ENCODE measurements around the gene SLFN13. TPM values are rescaled to one million over a fixed set of nuclear protein-coding genes. Genes with fewer than 3 reads are reported as not detected.
A peak's percentile ranks its signal among the peaks of the same experiment; 100 is the strongest.

SLFN13 gene, protein sequence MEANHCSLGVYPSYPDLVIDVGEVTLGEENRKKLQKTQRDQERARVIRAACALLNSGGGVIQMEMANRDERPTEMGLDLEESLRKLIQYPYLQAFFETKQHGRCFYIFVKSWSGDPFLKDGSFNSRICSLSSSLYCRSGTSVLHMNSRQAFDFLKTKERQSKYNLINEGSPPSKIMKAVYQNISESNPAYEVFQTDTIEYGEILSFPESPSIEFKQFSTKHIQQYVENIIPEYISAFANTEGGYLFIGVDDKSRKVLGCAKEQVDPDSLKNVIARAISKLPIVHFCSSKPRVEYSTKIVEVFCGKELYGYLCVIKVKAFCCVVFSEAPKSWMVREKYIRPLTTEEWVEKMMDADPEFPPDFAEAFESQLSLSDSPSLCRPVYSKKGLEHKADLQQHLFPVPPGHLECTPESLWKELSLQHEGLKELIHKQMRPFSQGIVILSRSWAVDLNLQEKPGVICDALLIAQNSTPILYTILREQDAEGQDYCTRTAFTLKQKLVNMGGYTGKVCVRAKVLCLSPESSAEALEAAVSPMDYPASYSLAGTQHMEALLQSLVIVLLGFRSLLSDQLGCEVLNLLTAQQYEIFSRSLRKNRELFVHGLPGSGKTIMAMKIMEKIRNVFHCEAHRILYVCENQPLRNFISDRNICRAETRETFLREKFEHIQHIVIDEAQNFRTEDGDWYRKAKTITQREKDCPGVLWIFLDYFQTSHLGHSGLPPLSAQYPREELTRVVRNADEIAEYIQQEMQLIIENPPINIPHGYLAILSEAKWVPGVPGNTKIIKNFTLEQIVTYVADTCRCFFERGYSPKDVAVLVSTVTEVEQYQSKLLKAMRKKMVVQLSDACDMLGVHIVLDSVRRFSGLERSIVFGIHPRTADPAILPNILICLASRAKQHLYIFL
- total RNA-seq (2012; rRNA removed) = 2.5 and 3.9 TPM in 2 replicates
- polyA plus RNA-seq (2012; rRNA removed) = 1.4 and 1.7 TPM in 2 replicates
- 0.18 and 0.68 TPM in 2 replicates for polyA plus RNA-seq (2012; cell fraction: cytosol; rRNA removed)
- 2.1 and 2.7 TPM in 2 replicates for polyA plus RNA-seq (2012; cell fraction: nucleus; rRNA removed; ENCODE audit: low replicate concordance)
- percentile 17 among the genes with signal in this experiment for Bru-seq, nascent RNA
- percentile 23 among the genes with signal in this experiment for BruChase-seq, experiment 1, labeled RNA remaining after a 6-hour chase
- BruChase-seq, experiment 2, labeled RNA remaining after a 2-hour chase = percentile 29 among the genes with signal in this experiment
- long read RNA-seq = 0 reads

DNA sequence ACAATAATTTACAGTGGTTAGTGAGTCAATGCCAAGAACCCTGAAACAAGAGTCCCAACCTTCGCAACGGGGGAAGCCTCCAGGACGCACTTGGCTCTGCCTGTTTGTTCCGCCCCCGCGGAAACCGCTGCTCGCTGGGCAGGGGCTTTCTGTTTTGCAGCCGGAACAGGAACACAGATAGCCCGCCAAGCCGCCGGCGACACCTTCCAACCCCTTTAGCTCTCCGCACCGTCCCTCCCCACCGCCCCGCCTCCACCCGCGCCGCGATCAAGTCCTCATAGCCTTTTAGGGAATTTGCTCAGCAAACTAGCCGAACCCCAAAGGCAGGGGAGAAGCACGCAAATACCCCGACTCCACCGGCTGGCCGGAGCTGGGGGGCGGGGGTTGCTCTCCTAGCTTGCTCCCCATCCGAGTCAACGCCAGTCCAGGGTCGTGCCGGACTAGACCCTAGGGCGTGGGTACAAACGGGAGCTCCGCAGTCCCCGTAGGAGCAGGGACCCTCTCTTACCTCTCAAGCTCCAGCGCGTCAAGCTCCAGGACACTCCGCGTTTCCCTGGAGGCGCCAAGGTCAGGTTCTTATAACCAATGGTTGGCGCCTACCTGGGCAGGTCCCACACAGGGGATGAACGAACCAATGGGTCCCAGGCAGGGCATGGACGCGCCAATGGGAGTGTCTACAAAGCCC lies at the start of gene SLFN13:
SLFN13 (minus strand) TSS at position 553 of the 685 bp plus-strand sequence. CDS start 3,086 bp downstream, outside the sequence.
- DNase-seq = peak; percentile 64
- Histone ChIP-seq H4K8ac (ENCODE audit: low read depth in 2 of 2, low read length in 2 of 2) (peak within 1 kb of the TSS; percentile 63 to 90; a peak in 3 of 4 replicates), H2BK5ac (ENCODE audit: low read depth, low read length, poor library complexity, severe bottlenecking) (no peak within 1 kb of the TSS), H4K20me1 (ENCODE audit: insufficient read depth, low read length) (no peaks in the 10 kb centered on the region), H3K9ac (ENCODE audit: low read depth, low read length) (peak within 1 kb of the TSS; percentile 48; the same call in 1 of the 2 replicates), H3K14ac (replicated peaks; ENCODE audit: low read depth, low read length) (peak within 1 kb of the TSS; percentile 13; the same call in 1 of the 2 replicates), H4K5ac (ENCODE audit: low read depth, low read length) (no peak within 1 kb of the TSS; the same call in 1 of the 2 replicates), H3K18ac (ENCODE audit: low read depth, low read length) (no peak within 1 kb of the TSS), H3K9me1 (ENCODE audit: insufficient read depth, low read length) (no peaks in the 10 kb centered on the region), H3K4me2 (ENCODE audit: low read depth, low read length) (peak within 1 kb of the TSS; percentile 81), H2BK15ac (ENCODE audit: low read depth, low read length) (peak within 1 kb of the TSS; percentile 59; the same call in 1 of the 3 replicates), H3K79me1 (ENCODE audit: low read depth in 1 of 2, low read length in 2 of 2) (no peaks in the 10 kb centered on the region), H3K4ac (ENCODE audit: low read depth, low read length) (peak within 1 kb of the TSS; percentile 72), H3K9me3 (ENCODE audit: control insufficient read depth, insufficient read depth, low read length) (peaks cover 2% of the 10 kb centered on the region), H2BK120ac (ENCODE audit: low read depth, low read length) (peak within 1 kb of the TSS; percentile 54; the same call in 1 of the 2 replicates), H2AK9ac (replicated peaks; ENCODE audit: low read depth, low read length, poor library complexity) (peak within 1 kb of the TSS; percentile 91), H3K4me3 (ENCODE audit: insufficient read depth, low read depth, low read length) (peak within 1 kb of the TSS; percentile 22), H3K27ac (ENCODE audit: insufficient read depth, low read length) (no peak within 1 kb of the TSS; the same call in 1 of the 2 replicates), H4K91ac (ENCODE audit: insufficient read depth, low read depth, low read length) (peak within 1 kb of the TSS; percentile 37), H2AK5ac (ENCODE audit: low read depth, low read length) (0 out of 2 replicates have a peak within 1 kb of the TSS, but pooled peaks have one; percentile 16), H2BK20ac (ENCODE audit: low read depth, low read length) (peak within 1 kb of the TSS; percentile 19; the same call in 1 of the 2 replicates), H3K27me3 (ENCODE audit: control insufficient read depth, insufficient read depth, low read length) (peaks cover 28% of the 10 kb centered on the region), H3K56ac (ENCODE audit: extremely low read depth, insufficient read depth, low read length) (no peak within 1 kb of the TSS), H3K36me3 (ENCODE audit: control insufficient read depth, insufficient read depth, low read length) (no peaks in the 10 kb centered on the region), H3K23ac (ENCODE audit: low read depth, low read length) (no peak within 1 kb of the TSS; the same call in 1 of the 2 replicates), H2AFZ (replicated peaks; ENCODE audit: low read length, poor library complexity) (peak within 1 kb of the TSS; percentile 96), H3K4me1 (ENCODE audit: control insufficient read depth, insufficient read depth, low read length) (no peaks in the 10 kb centered on the region)
- ChIA-PET POLR2A (ENCODE audit: unreplicated experiment) (no interaction called here), CTCF (interaction anchor here (1.9 kb wide), 1 partner anchor 10 kb away, joined by 6 read pairs; no protein-coding TSS in a partner anchor)
- BruUV-seq (replicated peaks) = no TSS peak
- WGBS, 2 experiments (ENCODE audit: extremely low coverage in 2 of 2, insufficient read length in 1 of 2) = 10% methylated on average over 11 of the region's 44 CpGs; no CpG with 5 or more reads in 1 of the 2 experiments
- dilution Hi-C loops (cut with HindIII; ENCODE audit: low sequenced_read_pairs, unreplicated experiment) (no loop called here), in situ Hi-C loops (cut with MboI; ENCODE audit: low sequenced_read_pairs) (no loop called here), intact Hi-C loops (cut with micrococcal nuclease) (no loop called here)
- peak; percentile 86 for ATAC-seq (ENCODE audit: low read depth)
- TF ChIP-seq MAZ (IDR thresholded peaks at IDR 0.05; ENCODE audit: borderline replicate concordance, low read depth, low read length) = no peak
- no peak for TF ChIP-seq NFE2L2 (IDR thresholded peaks at IDR 0.05; ENCODE audit: low read depth, low read length)
- TF ChIP-seq RFX5 (IDR thresholded peaks at IDR 0.05; ENCODE audit: low read depth, low read length) = no peak
- TF ChIP-seq FOS (IDR thresholded peaks at IDR 0.05; ENCODE audit: low read depth, low read length) = no peak
- no peak for TF ChIP-seq BHLHE40 (IDR thresholded peaks at IDR 0.05; ENCODE audit: low read depth, low read length)
- TF ChIP-seq MXI1 (IDR thresholded peaks at IDR 0.05; ENCODE audit: borderline replicate concordance, low read depth, low read length) = no peak
- TF ChIP-seq, protein P1, sequence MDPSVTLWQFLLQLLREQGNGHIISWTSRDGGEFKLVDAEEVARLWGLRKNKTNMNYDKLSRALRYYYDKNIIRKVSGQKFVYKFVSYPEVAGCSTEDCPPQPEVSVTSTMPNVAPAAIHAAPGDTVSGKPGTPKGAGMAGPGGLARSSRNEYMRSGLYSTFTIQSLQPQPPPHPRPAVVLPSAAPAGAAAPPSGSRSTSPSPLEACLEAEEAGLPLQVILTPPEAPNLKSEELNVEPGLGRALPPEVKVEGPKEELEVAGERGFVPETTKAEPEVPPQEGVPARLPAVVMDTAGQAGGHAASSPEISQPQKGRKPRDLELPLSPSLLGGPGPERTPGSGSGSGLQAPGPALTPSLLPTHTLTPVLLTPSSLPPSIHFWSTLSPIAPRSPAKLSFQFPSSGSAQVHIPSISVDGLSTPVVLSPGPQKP (IDR thresholded peaks at IDR 0.05; ENCODE audit: borderline replicate concordance, low read depth, low read length) = no peak
- TF ChIP-seq CEBPB (IDR thresholded peaks at IDR 0.05; ENCODE audit: low read depth, low read length) = no peak
- TF ChIP-seq POLR2A (IDR thresholded peaks at IDR 0.05; ENCODE audit: low read depth, low read length) = no peak
- no peak for TF ChIP-seq RAD21 (IDR thresholded peaks at IDR 0.05; ENCODE audit: low read length)
- TF ChIP-seq MAFK (IDR thresholded peaks at IDR 0.05; ENCODE audit: low read depth, low read length) = no peak

Measured in IMR-90 (cell line).